Measurements from ENCODE around the gene MYO9A.

DNA sequence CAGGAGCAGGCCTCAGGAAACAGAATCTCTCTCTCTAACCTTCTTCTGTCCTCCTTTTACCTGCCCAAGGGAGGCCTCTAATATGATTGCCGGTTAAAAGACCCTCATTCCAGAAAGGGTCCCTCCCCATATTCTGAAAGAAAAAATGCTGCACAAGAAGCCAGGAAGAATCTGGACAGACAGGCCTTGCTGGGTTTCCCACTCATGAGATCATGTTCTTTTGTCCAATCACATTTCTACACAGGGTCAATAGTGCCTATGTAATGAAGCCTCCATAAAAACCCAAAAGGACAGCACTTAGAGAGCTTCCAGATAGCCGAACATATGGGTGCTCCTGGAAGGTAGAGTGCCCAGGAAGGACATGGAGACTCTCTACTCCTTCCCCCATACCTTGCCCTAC lies 146.0 kb downstream of the MYO9A start:
- TF ChIP-seq, protein P1, sequence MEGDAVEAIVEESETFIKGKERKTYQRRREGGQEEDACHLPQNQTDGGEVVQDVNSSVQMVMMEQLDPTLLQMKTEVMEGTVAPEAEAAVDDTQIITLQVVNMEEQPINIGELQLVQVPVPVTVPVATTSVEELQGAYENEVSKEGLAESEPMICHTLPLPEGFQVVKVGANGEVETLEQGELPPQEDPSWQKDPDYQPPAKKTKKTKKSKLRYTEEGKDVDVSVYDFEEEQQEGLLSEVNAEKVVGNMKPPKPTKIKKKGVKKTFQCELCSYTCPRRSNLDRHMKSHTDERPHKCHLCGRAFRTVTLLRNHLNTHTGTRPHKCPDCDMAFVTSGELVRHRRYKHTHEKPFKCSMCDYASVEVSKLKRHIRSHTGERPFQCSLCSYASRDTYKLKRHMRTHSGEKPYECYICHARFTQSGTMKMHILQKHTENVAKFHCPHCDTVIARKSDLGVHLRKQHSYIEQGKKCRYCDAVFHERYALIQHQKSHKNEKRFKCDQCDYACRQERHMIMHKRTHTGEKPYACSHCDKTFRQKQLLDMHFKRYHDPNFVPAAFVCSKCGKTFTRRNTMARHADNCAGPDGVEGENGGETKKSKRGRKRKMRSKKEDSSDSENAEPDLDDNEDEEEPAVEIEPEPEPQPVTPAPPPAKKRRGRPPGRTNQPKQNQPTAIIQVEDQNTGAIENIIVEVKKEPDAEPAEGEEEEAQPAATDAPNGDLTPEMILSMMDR (IDR thresholded peaks at IDR 0.05; ENCODE audit: borderline replicate concordance, extremely low read depth, low read length, poor library complexity, severe bottlenecking): no peak
- no peak for TF ChIP-seq EZH2 (IDR thresholded peaks at IDR 0.05; ENCODE audit: borderline replicate concordance, low read depth, low read length, severe bottlenecking)
